Mononuclear cell (primary cell): ENCODE data around the gene SCARB2. TPM values are rescaled to one million over a fixed set of nuclear protein-coding genes. Genes with fewer than 3 reads are reported as not detected.
A peak's percentile ranks its signal among the peaks of the same experiment; 100 is the strongest.

Source experiments
- H3K27me3 ChIP-seq: 2 replicates; pipeline ENCODE4 v1.6.0; 2011; ENCODE audit warnings: low read length, control low read depth; ENCODE audit not compliant: insufficient read depth
- H3K4me1 ChIP-seq: 2 replicates; pipeline ENCODE4 v1.5.1; 2011; ENCODE audit warnings: mild to moderate bottlenecking, low read length, control low read depth; ENCODE audit not compliant: insufficient read depth
- H3K4me3 ChIP-seq: 2 replicates; pipeline ENCODE4 v1.5.1; 2011; ENCODE audit warnings: mild to moderate bottlenecking, low read length, moderate library complexity
- H3K9me3 ChIP-seq: 2 replicates; pipeline ENCODE4 v1.5.1; 2011; ENCODE audit warnings: low read depth, mild to moderate bottlenecking, control low read depth, low read length
- total RNA-seq: library from RNA; depleted of rRNA; stranded (reverse); fragments of >200 nt; gene quantifications from one replicate; pipeline ENCODE4 v1.2.3, GENCODE V29; 2012

The SCARB2 gene
- total RNA-seq, 1 donor = 35.3 TPM

DNA sequence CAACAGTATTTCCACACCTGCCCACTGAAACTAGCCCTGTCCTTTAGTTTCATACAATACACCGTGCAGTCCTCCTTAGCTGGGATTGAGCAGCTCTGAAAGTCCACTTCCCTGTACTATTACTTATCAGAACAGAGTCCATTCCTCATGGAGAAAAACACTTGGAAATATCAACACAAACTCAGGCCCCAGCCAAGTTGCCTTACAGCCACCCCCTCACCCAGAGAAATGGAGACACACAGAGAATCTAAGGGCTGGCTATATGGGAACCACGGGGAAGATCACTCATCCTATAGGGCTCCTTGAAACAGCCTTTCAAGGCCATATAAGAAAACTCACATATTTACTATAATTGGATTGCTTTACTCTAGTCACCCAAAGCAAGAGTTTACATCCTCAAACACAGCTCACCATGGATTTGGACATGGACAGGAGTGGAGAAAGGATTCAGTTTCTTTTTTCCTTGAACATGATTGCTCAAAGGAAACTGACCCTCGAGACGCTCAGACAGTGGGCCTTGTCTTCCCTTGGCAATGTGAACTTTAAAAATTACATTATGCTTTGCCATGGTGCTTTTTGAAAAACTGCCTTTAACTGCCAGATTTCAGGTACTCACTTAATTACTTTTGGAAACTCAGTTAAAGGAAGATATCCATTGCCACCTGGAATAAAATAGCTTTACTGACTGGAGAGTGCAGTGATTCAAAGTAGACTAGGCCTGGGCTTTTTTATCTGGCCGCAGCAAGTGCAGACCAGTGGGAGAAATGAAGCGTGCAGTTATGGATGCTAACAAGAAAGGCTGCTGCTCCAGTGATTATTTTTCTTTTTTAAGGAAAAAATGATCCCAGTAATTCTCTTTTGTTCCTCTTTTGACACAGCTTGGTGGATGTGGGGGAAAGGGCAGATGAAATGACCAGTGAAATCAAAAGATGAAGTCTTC lies 1.6 kb downstream of the SCARB2 start:
- Histone ChIP-seq H3K9me3 (no peaks in the 10 kb centered on the region), H3K4me3 (peak overlapping the region; percentile 67), H3K4me1 (peaks cover 84% of the 10 kb centered on the region), H3K27me3 (no peaks in the 10 kb centered on the region)

DNA sequence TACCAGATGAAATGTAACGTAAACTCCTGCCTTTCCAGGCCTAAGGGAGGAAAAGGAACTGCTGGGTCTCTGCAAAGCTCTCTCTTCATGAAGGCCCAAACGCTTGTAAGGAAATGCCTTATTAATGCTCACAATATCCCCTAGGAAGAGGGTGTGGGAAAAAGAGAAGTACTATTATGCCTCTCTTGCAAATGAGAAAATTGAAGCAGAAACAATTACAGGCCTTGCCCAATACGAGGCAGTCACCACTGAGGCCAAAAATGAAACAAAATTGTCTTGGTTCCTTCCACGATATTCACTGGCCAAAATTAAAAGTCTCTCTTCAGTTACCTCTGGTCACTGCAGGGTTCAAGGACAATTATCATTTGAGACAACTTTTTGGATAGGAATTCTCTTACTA lies 3.2 kb downstream of the SCARB2 start:
- H3K27me3 ChIP-seq = no peaks in the 10 kb centered on the region
- no peak overlapping the region for H3K4me3 ChIP-seq
- peaks cover 71% of the 10 kb centered on the region for H3K4me1 ChIP-seq
- no peaks in the 10 kb centered on the region for H3K9me3 ChIP-seq

GRCh38 chr4:76209881-76210280 lies 3.7 kb downstream of the SCARB2 start:
- Histone ChIP-seq H3K9me3 (no peaks in the 10 kb centered on the region), H3K4me1 (peaks cover 65% of the 10 kb centered on the region), H3K27me3 (no peaks in the 10 kb centered on the region), H3K4me3 (no peak overlapping the region)

DNA sequence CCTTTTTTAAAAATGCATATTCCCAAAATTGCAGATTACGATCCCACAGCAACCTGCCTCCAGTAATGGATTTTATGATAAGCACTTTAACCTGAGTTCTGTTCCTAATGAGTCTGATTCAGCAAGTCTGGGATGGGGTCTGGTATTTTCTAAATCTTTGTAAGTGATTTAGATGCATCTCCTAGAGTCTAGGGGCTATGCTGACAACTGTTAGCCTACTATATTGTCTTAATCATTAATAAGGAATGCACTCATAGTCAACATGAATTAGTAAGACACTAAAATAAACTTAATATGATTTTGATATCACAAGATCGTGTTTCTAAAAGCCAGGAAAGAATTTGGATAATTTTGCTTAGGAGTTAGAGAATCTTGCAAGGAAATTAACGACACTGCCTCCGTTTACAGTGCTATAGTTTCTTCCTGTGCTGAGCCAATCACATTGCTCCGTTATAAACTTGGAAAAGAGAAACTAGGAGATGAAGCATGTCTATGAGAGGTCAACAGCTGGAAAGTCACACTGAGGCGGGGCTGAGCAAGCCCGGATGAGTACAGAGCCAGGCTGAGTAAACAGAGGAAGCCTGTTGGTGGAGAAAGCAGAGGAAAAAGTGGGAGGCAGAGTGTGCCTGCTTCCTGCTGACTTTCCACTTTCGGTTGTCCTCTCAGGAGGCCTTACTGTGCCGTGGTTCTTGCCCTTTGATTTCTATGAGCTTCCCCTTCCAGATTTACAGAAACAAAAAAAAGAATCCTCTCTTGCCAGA lies 5.4 kb downstream of the SCARB2 start:
- Histone ChIP-seq H3K4me3 (no peak overlapping the region), H3K4me1 (peaks cover 53% of the 10 kb centered on the region), H3K27me3 (no peaks in the 10 kb centered on the region), H3K9me3 (no peaks in the 10 kb centered on the region)

GRCh38 chr4:76207549-76207948 lies 6.1 kb downstream of the SCARB2 start:
- H3K4me1 ChIP-seq = peaks cover 47% of the 10 kb centered on the region
- H3K9me3 ChIP-seq = no peaks in the 10 kb centered on the region
- no peaks in the 10 kb centered on the region for H3K27me3 ChIP-seq
- H3K4me3 ChIP-seq = no peak overlapping the region

- Histone ChIP-seq H3K27me3 (no peaks in the 10 kb centered on the region), H3K4me1 (peaks cover 35% of the 10 kb centered on the region), H3K9me3 (no peaks in the 10 kb centered on the region), H3K4me3 (no peak overlapping the region)
Measured at GRCh38 chr4:76206222-76206942, 7.2 kb downstream of the SCARB2 start.

- Histone ChIP-seq H3K4me3 (no peak overlapping the region), H3K9me3 (no peaks in the 10 kb centered on the region), H3K4me1 (peaks cover 34% of the 10 kb centered on the region), H3K27me3 (no peaks in the 10 kb centered on the region)
Measured at GRCh38 chr4:76205476-76205875, 8.1 kb downstream of the SCARB2 start.

DNA sequence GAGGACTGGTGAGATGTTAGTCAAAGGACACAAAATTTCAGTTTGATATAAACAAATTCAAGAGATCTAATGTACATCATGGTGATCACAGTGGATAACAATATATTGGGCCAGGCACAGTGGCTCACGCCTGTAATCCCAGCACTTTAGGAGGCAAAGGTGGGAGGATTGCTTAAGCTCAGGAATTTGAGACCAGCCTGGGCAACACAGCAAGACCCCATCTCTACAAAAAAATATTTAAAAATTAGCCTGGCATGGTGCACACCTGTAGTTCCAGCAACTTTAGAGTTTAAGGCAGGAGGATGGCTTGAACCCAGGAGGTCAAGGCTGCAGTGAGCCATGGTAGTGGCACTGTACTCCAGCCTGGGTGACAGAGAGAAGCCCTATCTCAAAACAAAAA lies 8.7 kb downstream of the SCARB2 start:
- Histone ChIP-seq H3K27me3 (no peaks in the 10 kb centered on the region), H3K4me1 (peaks cover 34% of the 10 kb centered on the region), H3K4me3 (no peak overlapping the region), H3K9me3 (no peaks in the 10 kb centered on the region)

GRCh38 chr4:76203541-76203940 lies 10.1 kb downstream of the SCARB2 start:
- Histone ChIP-seq H3K4me3 (no peak overlapping the region), H3K9me3 (no peaks in the 10 kb centered on the region), H3K27me3 (no peaks in the 10 kb centered on the region), H3K4me1 (peaks cover 34% of the 10 kb centered on the region)

DNA sequence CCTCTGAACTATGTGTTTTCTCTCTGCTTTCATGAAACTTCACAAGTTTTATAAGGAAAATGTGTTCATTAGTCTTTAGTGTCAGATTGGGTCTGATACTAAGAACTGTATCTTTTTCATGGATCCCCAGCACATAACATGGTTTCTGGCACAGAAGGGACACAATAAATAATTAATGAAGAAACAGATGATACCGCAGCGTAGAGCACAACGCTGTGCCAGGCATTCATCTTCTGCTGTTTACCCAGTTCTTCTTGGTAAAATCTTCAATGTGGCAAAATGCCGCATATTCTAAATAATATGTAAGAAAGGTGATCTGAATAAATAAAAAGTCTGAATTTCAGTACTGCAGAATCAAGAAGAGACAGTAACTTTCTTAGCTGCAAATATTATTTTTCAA lies 12.3 kb downstream of the SCARB2 start:
- Histone ChIP-seq H3K4me3 (no peak overlapping the region), H3K27me3 (no peaks in the 10 kb centered on the region), H3K9me3 (no peaks in the 10 kb centered on the region), H3K4me1 (peaks cover 48% of the 10 kb centered on the region)

GRCh38 chr4:76200771-76201231 lies 12.8 kb downstream of the SCARB2 start:
- no peaks in the 10 kb centered on the region for H3K27me3 ChIP-seq
- H3K9me3 ChIP-seq = no peaks in the 10 kb centered on the region
- H3K4me1 ChIP-seq = peaks cover 50% of the 10 kb centered on the region
- H3K4me3 ChIP-seq = no peak overlapping the region

DNA sequence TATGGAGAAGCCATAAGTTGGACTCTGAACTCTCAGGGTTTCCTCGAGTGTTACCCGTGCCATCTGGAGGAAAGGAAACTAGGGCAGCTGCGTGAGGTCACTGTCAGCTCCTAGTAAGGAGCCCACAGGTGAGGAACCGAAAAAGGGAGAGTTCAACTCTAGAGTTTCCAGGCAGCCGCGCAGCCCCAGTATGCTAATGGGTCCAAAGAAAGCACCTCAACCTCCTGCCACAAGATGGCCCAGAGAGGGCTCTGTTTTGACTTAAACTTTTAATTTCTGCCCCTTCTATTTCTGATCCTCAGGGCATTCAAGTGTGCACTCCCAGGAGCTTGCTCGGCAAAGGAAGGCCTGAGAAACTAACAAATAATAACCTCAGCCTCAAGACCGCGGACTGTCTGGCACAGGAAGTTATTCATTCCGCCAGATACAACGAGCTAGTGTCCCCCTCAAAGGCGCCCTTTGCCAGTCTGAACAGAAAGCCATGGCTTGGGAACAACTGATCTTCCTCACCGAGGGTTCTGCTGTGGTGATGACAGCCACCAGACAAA lies 13.9 kb downstream of the SCARB2 start:
- Histone ChIP-seq H3K4me1 (peaks cover 61% of the 10 kb centered on the region), H3K4me3 (no peak overlapping the region), H3K27me3 (no peaks in the 10 kb centered on the region), H3K9me3 (no peaks in the 10 kb centered on the region)

DNA sequence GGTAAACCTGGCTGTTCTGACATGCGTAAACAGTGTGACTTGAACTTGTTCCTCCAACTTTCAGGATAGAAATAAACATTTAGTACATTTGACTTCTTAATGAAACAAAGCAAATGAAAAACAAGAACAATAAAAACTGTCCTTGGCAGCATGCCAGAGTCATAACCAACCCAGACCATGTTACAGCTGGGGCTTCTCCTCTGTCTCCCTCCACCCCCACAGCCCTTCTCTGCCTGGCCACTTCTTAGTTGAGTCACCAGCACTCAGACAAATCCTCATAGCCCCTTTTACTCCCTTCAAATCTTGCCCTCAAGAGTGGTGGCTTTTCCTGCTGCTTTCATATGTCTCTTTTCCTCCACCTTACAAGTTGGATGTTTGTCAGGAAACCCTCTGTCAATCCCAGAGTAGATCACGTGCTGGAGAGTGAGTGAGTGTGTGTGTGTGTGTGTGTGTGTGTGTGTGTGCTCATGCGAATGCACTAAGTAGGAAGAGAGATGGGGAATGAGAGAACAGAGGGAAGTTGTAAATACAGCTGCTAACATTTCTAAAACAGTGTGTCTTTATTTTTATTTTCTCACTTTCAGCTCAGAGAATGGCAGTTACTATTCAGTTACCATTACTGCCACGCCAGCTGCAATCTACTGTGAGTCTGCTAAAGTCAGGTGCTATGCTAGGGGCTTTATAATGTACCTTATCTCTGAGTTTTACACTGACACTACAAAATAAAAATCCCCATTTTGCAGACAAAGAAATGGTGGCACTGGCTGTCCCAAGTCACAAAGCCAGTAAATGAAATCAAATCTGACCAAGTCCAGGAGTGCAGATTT lies 15.0 kb downstream of the SCARB2 start:
- H3K4me3 ChIP-seq = no peak overlapping the region
- H3K4me1 ChIP-seq = peaks cover 71% of the 10 kb centered on the region
- no peaks in the 10 kb centered on the region for H3K9me3 ChIP-seq
- H3K27me3 ChIP-seq = no peaks in the 10 kb centered on the region

DNA sequence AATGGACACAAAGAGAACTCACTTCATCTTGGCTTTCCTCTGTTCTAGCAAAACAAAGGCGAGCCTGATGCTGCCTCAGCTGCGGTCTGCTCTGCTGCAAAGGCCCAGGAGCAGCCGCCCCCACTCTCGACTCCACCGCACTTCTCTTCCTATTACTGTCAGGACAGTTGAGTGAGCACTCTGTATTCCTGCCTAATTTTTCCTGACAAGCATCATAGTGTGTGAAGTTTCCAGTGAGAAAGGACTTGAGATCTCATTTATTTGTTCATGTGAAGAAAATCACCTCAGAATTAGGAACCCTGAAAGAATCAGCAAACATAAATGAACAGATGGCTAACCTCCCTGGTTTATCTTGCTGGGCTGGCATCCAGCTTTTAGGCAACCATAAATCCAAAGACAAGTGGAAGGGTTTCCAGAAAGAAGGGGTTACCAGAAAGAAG lies 15.6 kb downstream of the SCARB2 start:
- no peak overlapping the region for H3K4me3 ChIP-seq
- H3K9me3 ChIP-seq = no peaks in the 10 kb centered on the region
- no peaks in the 10 kb centered on the region for H3K27me3 ChIP-seq
- H3K4me1 ChIP-seq = peaks cover 71% of the 10 kb centered on the region
